GM12865 (cell line): Measurements from ENCODE around the gene SNX9.

Experiments
- DNase-seq: peaks from one replicate; pipeline ENCODE4 v3.0.0; 2010; ENCODE audit warnings: low read depth
- H3K4me3 ChIP-seq: 2 replicates; pipeline ENCODE4 v1.5.1; 2011; ENCODE audit warnings: mild to moderate bottlenecking, low read depth, low read length, control low read depth
- CTCF ChIP-seq: IDR thresholded peaks from 2 replicates; pipeline ENCODE4 v1.5.1; 2011; ENCODE audit warnings: low read length, control low read depth, low read depth, inconsistent platforms; ENCODE audit not compliant: insufficient read depth; ENCODE audit errors: missing control alignments

The SNX9 gene

GRCh38 chr6:157879034-157879872 is 56.2 kb downstream of the SNX9 start:
- TF ChIP-seq CTCF, result no peak
- H3K4me3 ChIP-seq, result no peak overlapping the region
- DNase-seq, result peak; percentile 70

GRCh38 chr6:157879873-157880254 is 56.8 kb downstream of the SNX9 start:
- DNase-seq, result peak; percentile 20
- H3K4me3 ChIP-seq, result no peak overlapping the region
- no peak for TF ChIP-seq CTCF

GRCh38 chr6:157880534-157880933 is 57.5 kb downstream of the SNX9 start:
- no peak for TF ChIP-seq CTCF
- DNase-seq, result no peak
- H3K4me3 ChIP-seq, result no peak overlapping the region

GRCh38 chr6:157881342-157881741 is 58.3 kb downstream of the SNX9 start:
- no peak overlapping the region for H3K4me3 ChIP-seq
- no peak for DNase-seq
- TF ChIP-seq CTCF, result no peak

DNA sequence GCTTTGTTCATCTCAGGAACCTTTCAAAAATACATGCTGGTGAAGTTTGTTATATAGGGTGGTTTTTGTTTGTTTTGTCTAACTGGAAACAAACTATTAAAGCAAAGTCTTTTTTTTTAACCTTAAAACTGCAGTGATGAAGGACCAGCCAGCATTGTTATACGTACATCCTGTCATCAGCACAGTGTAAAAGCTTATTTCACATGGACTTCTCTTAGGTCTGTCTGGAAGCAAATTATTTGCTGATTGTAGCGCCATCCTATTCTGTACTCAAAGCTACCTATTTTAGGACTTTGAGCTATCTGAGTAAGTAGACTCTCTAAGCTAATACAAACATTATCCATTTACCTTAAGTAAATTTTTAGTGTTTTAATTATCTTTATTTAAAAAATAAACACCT is 61.7 kb downstream of the SNX9 start:
- H3K4me3 ChIP-seq, result no peak overlapping the region
- DNase-seq, result no peak
- no peak for TF ChIP-seq CTCF

DNA sequence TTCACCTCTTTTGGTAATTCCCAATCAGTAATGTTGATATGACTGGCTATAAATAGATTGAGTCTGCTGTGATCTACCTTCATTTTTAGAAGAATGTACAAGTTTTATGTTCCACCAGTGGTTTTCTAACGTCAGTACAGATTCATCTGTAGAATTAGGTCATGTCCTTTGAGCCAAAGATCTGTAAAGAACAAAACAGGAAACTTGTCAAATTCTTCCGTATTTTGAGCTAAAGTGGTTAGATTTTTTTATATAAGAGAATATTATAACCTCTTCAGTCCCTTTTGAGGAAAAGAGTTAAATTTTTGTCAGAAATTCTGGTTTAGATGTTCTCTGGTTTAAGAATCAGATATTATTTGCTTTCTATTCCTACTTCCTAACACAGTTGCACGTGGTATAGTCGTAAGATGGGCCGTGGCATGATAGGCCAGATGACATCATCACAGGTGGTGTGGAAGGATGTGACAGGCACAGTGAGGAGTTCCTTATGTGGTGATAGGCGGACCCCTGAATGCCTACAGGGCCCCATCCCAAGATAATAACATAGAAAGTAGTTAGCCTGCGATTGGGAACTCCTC is 62.3 kb downstream of the SNX9 start:
- TF ChIP-seq CTCF, result no peak
- DNase-seq, result no peak

More for the DNA sequence above, 62.3 kb downstream of the SNX9 start:
- no peak overlapping the region for H3K4me3 ChIP-seq
